ENCODE results near the gene HDAC4.

Gene HDAC4

DNA sequence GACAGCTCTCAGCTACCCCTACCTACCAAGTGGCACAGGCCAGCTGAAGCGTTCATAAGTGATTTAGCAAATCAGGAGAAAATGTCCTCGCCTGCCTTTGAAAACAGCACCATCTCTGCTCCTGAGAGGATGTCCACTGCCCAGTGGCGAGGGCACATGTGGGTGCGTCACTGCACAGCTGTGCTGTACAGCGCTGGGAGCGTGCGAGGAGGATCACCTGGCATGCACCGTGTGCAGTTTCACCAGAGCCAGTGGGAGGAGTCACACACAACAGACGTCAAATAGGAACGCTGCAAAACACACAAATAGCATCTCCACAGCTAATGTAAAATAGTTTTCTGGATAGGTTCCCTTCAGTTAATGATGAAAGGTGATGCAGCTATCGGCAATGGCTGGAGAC lies 154.1 kb downstream of the HDAC4 start:
- no peak for DNase-seq

GRCh38 chr2:239245872-239246721 lies 154.7 kb downstream of the HDAC4 start:
- DNase-seq: peak; percentile 24

DNA sequence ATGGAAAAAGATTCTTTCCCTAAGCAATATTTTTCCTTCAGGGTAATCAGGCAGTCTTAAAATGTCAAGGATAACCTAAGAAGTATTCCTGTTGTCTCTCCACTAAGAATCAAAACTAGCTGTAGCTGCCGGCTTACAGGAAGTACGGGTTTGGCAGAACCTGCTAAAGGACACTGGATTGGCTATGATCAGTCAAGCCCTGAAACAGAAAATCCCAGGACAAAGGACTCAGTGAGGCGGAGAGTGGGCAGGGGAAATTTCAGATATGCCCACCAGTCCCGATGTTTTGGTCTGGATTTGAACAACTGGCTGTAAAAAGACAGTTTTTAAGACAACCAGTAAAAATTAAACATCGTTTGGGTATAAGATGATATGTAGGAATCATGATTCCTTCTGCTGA lies 155.7 kb downstream of the HDAC4 start:
- no peak for DNase-seq

- DNase-seq: no peak
Measured at GRCh38 chr2:239244625-239245024, 156.2 kb downstream of the HDAC4 start.

- DNase-seq: no peak
Measured at GRCh38 chr2:239241431-239241960, 159.3 kb downstream of the HDAC4 start.

- no peak for DNase-seq
Measured at GRCh38 chr2:239240414-239240881, 160.4 kb downstream of the HDAC4 start.

DNA sequence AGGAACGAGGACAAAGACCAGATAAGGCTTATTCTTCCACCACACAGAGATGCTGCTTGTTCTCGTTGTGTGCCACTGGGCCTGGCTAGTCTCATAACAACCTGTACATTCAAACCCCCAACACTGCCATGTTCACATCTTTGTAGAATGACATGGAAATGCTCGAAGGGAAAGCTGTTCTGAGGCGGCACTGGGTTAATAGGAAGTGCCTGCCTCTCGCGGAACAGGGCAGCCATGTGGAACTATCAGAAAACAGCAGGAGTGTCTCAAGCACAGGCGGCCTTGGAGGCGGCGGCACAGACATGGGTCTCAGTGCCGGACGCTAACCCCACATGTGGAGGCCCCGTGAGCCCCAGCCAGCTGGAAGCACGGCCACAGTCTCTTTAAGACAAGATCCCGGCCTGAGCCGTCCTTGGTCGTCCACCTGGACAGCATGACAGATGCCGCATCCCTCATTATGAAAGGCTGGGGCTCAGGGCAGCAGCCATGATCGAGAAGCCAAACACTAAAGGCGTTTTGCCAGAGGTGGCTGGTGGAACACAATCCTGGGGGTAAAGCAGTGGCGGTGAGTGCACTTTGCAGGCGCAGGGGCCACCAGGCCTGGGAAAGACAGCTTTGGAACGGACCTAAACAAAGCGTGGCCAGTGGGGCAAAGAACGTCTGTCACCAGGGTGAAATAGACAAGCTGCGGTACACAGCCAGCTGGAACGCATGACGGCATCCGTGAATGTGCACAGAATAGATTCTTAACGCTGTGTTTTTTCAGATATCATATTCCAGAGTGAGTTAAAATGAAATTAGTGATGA lies 161.0 kb downstream of the HDAC4 start:
- DNase-seq: no peak

DNA sequence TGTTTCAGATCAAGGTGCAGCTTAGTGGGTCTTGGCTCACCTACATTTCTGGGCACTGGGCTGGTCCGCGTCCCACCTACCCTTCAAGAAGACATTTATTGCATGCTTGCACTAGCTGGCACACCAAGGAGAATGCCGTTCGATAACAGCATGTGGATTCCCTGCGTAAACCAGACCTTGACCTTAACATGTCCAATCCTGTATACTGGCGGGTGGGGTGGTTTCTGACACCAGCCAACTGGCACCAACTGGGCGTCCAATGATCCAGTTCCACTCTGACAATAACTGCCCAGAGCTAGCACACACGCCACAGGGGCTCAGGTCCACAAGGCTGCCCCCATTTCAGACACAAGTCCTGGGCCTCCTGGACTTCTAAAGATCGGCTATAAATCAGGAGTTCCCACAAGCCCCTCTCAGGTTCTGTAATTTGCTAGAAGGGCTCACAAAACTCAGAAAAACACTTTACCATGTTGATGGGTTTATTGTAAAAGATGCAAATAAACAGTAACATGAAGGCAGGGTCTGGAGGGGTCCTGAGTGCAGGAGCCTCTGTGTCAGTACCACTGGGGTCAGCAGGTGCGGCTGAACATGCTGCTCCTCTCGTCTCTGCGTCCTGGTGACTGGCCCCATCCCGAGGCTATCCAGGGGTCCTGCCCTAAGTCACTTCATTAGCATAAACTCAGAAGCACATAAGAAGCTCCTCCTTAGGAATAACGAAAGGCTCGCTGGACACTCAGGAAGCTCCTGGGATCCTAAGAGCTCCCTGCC lies 161.8 kb downstream of the HDAC4 start:
- DNase-seq: no peak

GRCh38 chr2:239238381-239238780 lies 162.4 kb downstream of the HDAC4 start:
- no peak for DNase-seq

DNA sequence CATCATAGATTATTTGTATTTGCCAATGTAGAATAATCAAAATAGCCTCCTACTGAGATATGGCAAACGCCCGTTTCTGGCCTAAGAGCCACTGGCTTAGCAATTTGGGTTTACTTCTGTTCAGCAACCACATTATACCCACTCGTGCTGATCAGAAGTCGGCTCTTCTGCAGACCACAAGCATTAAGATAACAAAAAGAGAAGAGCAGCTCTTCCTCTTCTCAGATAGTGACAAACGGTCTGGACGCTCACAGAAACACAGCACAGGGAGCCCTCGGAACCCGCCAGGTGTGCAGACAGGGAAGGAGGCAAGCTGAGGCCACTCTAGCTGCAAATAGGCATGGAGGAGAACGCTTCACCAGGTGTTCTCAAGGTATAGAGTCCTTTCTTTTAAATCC lies 164.0 kb downstream of the HDAC4 start:
- DNase-seq: no peak

- no peak for DNase-seq
Measured at GRCh38 chr2:239236043-239236807, 164.6 kb downstream of the HDAC4 start.

GRCh38 chr2:239235311-239235710 lies 165.5 kb downstream of the HDAC4 start:
- DNase-seq: no peak

GRCh38 chr2:239234191-239235175 lies 166.3 kb downstream of the HDAC4 start:
- no peak for DNase-seq

GRCh38 chr2:239233576-239233975 lies 167.2 kb downstream of the HDAC4 start:
- DNase-seq: no peak

DNA sequence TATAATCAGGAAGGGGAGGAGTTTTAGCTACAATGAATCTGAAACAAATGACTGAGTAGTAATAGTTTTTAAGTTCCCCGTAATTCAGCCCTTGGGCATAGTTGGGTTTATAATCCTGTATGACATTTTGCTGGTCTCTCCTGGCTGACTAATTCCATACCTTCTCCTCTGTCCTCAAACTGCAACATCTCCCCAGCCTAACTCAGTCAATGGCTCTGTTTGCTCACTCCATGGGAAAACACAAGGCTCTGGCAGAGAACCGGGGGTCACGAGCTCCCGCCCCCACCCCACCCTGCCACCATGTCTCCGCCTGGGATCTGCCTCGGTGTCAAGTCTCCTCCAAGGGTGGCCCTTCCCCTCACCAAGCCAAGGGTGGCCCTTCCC lies 168.6 kb downstream of the HDAC4 start:
- DNase-seq: no peak

DNA sequence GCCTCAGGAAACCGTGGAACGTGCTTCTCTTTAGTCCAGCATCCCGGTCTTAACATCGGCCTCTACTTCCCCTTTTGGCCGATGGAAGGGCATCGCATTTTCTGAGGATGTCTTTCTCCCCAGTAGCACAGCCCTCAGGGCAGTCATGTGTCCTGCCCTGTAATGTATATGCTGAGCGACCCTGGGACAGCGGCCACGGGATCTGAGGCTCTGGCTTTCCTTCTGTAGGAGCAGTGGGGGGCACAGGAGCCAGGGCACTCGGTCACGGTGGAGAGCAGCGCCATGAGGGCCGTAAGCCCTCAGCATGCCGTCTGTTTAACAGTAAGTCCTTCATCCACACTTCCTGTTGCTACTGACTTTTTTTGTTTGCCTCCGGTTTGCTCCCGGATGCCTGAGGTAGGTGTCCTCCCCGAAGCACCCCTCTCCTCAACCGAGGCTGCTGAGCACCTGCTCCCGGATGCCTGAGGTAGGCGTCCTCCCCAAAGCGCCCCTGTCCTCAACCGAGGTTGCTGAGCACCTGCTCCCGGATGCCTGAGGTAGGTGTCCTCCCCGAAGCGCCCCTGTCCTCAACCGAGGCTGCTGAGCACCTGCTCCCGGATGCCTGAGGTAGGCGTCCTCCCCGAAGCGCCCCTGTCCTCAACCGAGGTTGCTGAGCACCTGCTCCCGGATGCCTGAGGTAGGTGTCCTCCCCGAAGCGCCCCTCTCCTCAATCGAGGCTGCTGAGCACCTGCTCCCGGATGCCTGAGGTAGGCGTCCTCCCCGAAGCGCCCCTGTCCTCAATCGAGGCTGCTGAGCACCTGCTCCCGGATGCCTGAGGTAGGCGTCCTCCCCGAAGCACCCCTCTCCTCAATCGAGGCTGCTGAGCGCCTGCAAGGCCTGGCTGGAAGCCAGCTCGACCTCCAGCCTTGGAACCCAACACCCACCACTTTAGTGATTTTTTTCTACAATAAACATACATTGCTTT lies 169.3 kb downstream of the HDAC4 start:
- DNase-seq: no peak

DNA sequence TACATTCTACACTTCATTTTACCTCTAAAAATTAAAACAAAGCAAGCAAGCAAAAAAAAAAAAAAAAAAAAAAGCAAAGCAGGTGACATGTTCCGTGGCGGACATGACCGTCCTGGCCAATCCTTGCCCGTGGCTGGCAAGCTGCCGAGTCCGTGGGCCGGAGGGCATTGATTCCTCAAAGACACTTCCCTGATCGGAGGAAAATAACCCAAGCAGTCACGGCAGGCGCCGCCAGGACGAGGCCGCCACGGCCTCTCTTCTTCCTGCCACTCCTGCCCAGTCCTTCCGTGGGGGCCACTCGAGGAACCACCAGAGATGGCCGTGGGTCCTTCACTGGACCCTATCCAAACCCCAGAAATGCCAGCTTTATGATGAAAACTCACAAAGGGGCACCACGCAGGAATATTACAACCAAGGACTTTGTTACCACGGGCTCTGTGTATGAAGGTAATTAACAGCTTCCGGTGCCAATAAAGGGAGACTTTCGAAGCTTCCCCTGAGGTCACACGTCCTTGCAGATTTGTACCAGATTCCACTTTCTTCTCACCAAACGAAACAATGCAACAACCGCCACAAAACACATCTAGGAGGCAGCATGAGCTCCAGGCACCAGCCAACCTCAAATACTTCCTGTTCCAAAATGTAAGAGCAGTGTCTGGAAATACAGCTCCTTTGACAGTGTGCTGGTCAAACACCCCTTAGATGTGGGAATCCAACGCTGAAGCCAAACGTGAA lies 170.3 kb downstream of the HDAC4 start:
- no peak for DNase-seq

DNA sequence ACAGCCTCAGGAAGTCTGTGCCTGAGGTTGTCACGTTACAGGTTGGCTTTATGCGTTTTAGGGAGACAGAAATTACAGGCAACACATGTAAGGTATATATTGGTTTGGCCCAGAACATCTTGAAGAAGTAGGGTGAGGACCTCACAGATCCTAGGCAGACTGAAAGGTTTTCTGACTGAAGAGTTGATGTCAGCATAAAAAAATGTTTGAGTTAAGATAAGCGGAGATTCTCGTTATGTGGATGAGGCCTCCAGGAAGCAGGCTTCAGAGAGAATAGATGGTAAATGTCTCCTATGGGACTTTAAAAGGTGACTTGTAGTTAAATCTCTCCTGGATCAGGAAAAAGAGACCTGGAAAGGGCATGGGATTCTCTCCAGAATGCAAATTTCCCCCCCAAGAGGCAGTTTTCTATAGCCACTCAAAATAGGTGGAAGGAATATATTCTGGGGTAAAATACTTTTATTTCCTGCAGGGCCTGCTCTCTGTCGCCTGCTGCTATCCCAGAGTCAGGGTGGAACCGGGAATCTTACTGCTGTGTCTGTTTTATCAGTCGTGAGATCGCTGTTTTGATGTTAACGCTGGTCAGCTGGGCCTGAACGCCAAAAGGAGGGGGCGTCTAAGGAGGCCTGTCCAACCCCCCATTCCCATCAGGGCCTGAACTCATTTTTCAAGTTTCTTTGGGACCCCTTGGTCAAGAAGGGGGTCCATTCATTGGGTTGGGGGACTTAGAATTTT lies 171.1 kb downstream of the HDAC4 start:
- DNase-seq: no peak

All from COR-L47 (cell line).